Stomach (tissue), 4 donors: ENCODE results near the gene HEPHL1.

Source experiments
- CTCF ChIP-seq, 7 experiments: fragments of 450-650 bp in 4 of 7; fragments of 200-600 bp in 3 of 7; sonication (generic) in 3 of 7; IDR thresholded peaks; one replicate each; pipeline ENCODE4 v1.5.1; 2016 to 2019; ENCODE audit warnings: antibody characterized with exemption in 7 of 7, control low read depth in 2 of 7, mild to moderate bottlenecking in 1 of 7
- POLR2A ChIP-seq, 4 donors: fragments of 450-650 bp; IDR thresholded peaks; one replicate each; pipeline ENCODE4 v1.6.1; 2016; ENCODE audit warnings: antibody characterized with exemption in 4 of 4, control low read depth in 2 of 4, mild to moderate bottlenecking in 1 of 4, moderate library complexity in 1 of 4
- POLR2AphosphoS5 ChIP-seq, 3 donors: sonication (generic); formaldehyde crosslinking; IDR thresholded peaks; one replicate each; pipeline ENCODE4 v1.6.1; 2016; ENCODE audit warnings: antibody characterized with exemption in 3 of 3

GRCh38 chr11:94032725-94033124 lies 11.6 kb downstream of the HEPHL1 start:
- no peak for TF ChIP-seq CTCF (IDR thresholded peaks at IDR 0.05)
- no peak for TF ChIP-seq POLR2A (IDR thresholded peaks at IDR 0.05)
- TF ChIP-seq POLR2AphosphoS5 (IDR thresholded peaks at IDR 0.05), result no peak
